K562 (cell line): ENCODE measurements around the gene MICALL2. TPM values are rescaled to one million over a fixed set of nuclear protein-coding genes. Genes with fewer than 3 reads are reported as not detected.

ENCODE experiments used
- CEBPZ ChIP-seq: fragments of 150-350 bp; IDR thresholded peaks from 2 replicates; pipeline ENCODE4 v1.6.1; 2014; ENCODE audit warnings: low read depth, mild to moderate bottlenecking, low read length, borderline replicate concordance
- MTF1 ChIP-seq: fragments of 250-450 bp; sonication (Bioruptor Pico); IDR thresholded peaks from 2 replicates; pipeline ENCODE4 v1.9.0; 2021; ENCODE audit warnings: moderate library complexity, mild to moderate bottlenecking, inconsistent platforms, borderline replicate concordance
- NBN ChIP-seq: fragments of 450-650 bp; IDR thresholded peaks from 2 replicates; pipeline ENCODE4 v1.6.1; 2016; ENCODE audit warnings: low read depth, mild to moderate bottlenecking
- NFATC3 ChIP-seq: fragments of 450-650 bp; IDR thresholded peaks from 2 replicates; pipeline ENCODE4 v1.6.1; 2017; ENCODE audit warnings: mild to moderate bottlenecking
- RNF2 ChIP-seq: sonication (generic); IDR thresholded peaks from 2 replicates; pipeline ENCODE4 v1.6.1; 2016
- SFPQ ChIP-seq: fragments of 200-400 bp; formaldehyde crosslinking; IDR thresholded peaks from 2 replicates; pipeline ENCODE4 v1.6.1; 2017; ENCODE audit warnings: mild to moderate bottlenecking, low read depth, low read length, moderate library complexity
- SMARCE1 ChIP-seq: fragments of 450-650 bp; IDR thresholded peaks from 2 replicates; pipeline ENCODE4 v1.7.1; 2016; ENCODE audit warnings: mild to moderate bottlenecking
- ZNF140 ChIP-seq: fragments of 250-450 bp; sonication (Bioruptor Pico); IDR thresholded peaks from 2 replicates; pipeline ENCODE4 v1.8.0; 2021; ENCODE audit warnings: moderate library complexity, mild to moderate bottlenecking, inconsistent platforms
- ZNF449 ChIP-seq: fragments of 250-450 bp; sonication (Bioruptor Pico); IDR thresholded peaks from 2 replicates; pipeline ENCODE4 v1.8.0; 2022; ENCODE audit warnings: moderate library complexity, mild to moderate bottlenecking, inconsistent platforms
- polyA plus RNA-seq, 8 experiments: library from polyadenylated mRNA; depleted of rRNA in 4 of 8; stranded (reverse) in 5 of 8; unstranded in 3 of 8; fragments of >200 nt; fragmentation: Nextera tagmentation in 2 of 8; fragmentation: Illumina TruSeq in 1 of 8; extraction: Ambion mirVana in 2 of 8; extraction: Trizol in 1 of 8; gene quantifications; 2 replicates each; pipeline versions ENCODE4 v1.2.1 to v1.2.3, GENCODE V29; 2011 to 2014; ENCODE audit warnings: inconsistent platforms in 1 of 8, missing spikeins in 1 of 8
- total RNA-seq, 7 experiments: library from RNA; depleted of rRNA in 6 of 7; stranded (reverse); fragments of >200 nt in 6 of 7; fragmentation: Illumina TruSeq in 2 of 7; extraction: Trizol in 2 of 7; gene quantifications; 2 replicates each; pipeline versions ENCODE4 v1.2.1 to v1.2.3, GENCODE V29; 2011 to 2021; ENCODE audit warnings: low replicate concordance in 1 of 7

The MICALL2 gene
- total and polyA plus RNA-seq, 9 of the 15 experiments (the other 6 are each of a cell fraction or from before 2014, with no cell fraction given): 1.8 to 103 (median 17.0) TPM

GRCh38 chr7:1487466-1487865 is 28.2 kb upstream of the MICALL2 start (continued):
- TF ChIP-seq CEBPZ (no peak), ZNF449 (CRISPR knock-in tag) (no peak), SFPQ (no peak), NFATC3 (no peak), SMARCE1 (no peak), MTF1 (CRISPR knock-in tag) (no peak), ZNF140 (CRISPR knock-in tag) (no peak), NBN (no peak), RNF2 (no peak)
